GM10266 (cell line): ENCODE measurements around the gene SEC23A.
"Not testable (repeated sequence)": the region's sequence is repeated elsewhere in the genome, so short reads cannot be mapped to it uniquely, and the experiment has no call there.

Source experiments
- DNase-seq: peaks from one replicate; pipeline ENCODE4 v3.0.0; 2012; ENCODE audit errors: extremely low spot score
- TF ChIP-seq, protein P1 (sequence below): IDR thresholded peaks from 2 replicates; pipeline ENCODE4 v1.5.1; 2012; ENCODE audit warnings: mild to moderate bottlenecking, low read depth; ENCODE audit not compliant: control insufficient read depth, insufficient read depth; ENCODE audit errors: missing control alignments

The SEC23A gene

DNA sequence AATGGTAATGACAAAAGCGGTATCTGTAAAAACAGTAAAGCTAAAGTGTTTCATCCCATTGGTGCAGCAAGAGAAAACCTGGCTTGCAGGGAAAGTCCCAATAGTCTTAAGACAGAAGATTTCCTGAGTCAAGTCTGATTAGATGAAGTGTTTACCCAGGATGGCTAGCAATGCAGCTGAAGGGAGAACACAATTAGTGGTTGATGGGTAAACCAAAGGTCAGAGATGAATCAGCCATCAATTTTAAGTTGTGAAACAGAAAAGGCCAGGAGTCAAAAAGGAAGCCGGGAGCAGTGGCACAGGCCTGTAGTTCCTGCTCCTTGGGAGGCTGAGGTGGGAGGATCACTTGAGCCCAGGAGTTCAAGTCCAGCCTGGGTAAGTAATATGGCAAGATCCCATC, 52.6 kb downstream of the SEC23A start:
- DNase-seq = peak; percentile 6
- TF ChIP-seq, protein P1, sequence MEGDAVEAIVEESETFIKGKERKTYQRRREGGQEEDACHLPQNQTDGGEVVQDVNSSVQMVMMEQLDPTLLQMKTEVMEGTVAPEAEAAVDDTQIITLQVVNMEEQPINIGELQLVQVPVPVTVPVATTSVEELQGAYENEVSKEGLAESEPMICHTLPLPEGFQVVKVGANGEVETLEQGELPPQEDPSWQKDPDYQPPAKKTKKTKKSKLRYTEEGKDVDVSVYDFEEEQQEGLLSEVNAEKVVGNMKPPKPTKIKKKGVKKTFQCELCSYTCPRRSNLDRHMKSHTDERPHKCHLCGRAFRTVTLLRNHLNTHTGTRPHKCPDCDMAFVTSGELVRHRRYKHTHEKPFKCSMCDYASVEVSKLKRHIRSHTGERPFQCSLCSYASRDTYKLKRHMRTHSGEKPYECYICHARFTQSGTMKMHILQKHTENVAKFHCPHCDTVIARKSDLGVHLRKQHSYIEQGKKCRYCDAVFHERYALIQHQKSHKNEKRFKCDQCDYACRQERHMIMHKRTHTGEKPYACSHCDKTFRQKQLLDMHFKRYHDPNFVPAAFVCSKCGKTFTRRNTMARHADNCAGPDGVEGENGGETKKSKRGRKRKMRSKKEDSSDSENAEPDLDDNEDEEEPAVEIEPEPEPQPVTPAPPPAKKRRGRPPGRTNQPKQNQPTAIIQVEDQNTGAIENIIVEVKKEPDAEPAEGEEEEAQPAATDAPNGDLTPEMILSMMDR = no peak

DNA sequence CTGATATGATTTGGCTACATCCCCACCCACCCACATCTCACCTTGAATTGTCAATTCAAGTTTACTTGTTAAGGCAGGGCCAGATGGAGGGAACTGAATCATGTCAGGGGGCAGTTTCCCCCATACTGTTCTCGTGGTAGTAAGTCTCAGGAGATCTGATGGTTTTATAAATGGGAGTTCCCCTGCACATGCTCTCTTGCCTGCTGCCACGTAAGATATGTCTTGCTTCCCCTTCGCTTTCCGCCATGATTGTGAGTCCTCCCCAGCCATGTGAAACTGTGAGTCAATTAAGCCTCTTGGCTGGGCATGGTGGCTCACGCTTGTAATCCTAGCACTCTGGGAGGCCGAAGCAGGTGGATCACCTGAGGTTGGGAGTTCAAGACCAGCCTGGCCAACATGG, 57.1 kb downstream of the SEC23A start:
- not testable (repeated sequence) for DNase-seq

DNA sequence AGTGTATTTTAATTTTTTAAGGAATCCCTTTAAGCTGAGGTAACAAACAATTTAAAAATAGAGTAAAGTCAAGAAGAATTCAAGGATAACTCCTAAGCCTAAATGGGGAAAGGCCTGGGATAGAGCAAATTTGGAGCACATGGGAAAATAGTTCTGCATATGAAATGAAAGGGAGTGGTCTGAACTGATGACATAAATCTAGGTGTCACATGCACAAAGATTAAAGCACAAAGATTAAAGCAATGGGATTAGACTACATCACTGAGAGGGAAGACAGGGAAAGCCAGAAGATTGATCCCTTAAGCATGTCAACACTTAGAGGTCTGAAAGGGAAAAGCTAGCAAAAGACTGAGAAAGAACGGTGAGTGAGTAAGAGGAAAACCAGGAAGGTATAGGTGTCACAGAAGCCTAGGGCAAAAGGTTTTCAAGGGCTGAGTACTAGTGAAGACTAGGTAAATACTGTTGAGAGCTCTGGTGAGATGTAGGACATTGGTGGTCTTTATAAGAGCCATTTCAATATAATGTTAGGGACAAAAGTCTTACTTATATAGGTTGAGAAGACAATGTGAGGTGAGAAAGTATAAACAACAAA, 59.6 kb downstream of the SEC23A start:
- TF ChIP-seq, protein P1 = no peak
- DNase-seq = no peak

DNA sequence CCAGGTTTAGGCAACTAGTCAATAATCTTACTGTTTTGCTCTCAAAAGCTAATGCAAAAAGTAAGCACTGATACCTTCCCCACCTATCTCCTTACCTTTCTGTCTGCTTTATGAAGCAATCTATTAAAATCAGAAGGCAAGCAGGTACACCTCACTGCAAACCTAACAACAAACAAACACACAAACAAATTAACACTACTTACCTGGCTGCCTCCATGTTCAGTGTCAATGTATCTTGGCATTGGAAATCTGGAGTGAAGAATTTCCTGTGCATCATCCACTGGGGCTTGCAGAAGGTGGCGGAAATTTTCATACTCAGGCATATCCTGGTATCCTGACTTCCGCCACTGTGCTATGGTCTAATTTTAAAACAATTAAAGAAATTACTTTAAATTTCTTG, 62.5 kb downstream of the SEC23A start:
- no peak for DNase-seq
- TF ChIP-seq, protein P1 = no peak

DNA sequence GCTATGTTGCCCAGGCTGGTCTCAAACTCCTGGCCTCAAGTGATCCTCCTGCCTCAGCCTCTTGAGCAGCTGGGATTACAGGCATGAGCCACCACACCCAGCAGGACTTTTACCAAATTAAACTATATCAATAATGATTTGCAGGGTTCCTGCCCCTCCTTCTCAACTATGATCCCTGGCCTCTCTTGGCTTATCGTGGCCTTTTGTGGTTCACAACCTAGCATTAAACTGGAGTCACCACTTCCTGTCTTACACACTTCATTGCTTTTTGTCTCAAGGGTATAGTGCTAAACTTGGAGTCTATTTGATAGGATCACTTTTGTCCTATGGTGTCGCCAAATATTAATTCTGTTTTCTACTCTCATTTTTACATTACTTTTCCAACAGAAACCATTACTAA, 64.5 kb downstream of the SEC23A start:
- DNase-seq = no peak
- TF ChIP-seq, protein P1 = no peak

DNA sequence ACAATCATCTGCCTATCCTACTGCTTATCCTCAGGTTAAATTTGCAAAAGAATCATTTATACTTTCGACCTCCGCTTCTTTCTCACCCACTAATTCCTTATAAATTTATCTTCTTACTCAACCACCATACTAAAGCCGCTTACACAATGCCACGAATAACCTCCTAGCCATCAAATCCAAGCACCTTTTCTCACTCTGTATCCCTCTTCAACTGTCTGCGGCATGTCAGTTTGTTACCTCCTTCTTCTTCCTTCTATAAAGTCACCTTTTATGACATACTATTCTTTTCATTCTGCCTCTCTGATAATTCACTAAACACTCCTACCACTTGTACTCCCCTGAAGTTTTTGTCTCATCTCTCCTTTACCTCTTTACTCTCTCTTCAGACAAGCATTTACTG, 66.3 kb downstream of the SEC23A start:
- TF ChIP-seq, protein P1 = no peak
- no peak for DNase-seq

DNA sequence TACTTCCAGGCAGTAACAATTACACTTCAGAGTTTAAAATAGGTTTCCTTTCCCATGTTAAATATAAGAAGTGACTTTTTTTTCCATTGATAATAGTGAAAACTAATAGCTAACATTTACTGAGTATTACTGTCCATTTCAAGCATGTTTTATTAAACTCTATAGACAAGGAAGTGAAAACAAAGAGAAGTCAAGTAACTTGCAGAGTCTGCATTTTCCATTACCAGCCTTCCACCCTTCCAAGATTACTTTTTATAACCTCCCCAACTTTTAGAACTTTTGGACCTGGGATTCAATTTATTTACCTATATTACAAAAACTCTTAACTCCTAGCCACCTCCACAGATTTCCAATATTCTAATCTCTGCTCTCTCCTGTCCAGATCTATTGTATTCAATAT, 67.7 kb downstream of the SEC23A start:
- TF ChIP-seq, protein P1 = no peak
- no peak for DNase-seq
